CD14-positive monocyte (primary cell): Measurements from ENCODE around the gene CFAP206. TPM values are rescaled to one million over a fixed set of nuclear protein-coding genes. Genes with fewer than 3 reads are reported as not detected.

Experiments
- DNase-seq, 3 donors: peaks; one replicate each; pipeline ENCODE4 v3.0.0-alpha.2; 2011 to 2022
- H2AFZ ChIP-seq: 2 replicates; pipeline ENCODE4 v1.6.0; 2012; ENCODE audit warnings: mild to moderate bottlenecking, low read depth, low read length, inconsistent platforms; ENCODE audit not compliant: insufficient read depth, poor library complexity, severe bottlenecking
- H3K27ac ChIP-seq, 2 donors: 1 replicate in 1 of 2; 2 replicates in 1 of 2; pipeline ENCODE4 v1.5.1; 2012 to 2013; ENCODE audit warnings: low read length in 2 of 2, control low read depth in 1 of 2, inconsistent platforms in 1 of 2, low read depth in 1 of 2, mild to moderate bottlenecking in 1 of 2
- H3K27me3 ChIP-seq, 2 donors: one replicate each; pipeline versions ENCODE4 v1.6.0 to v1.6.1; 2011 to 2013; ENCODE audit warnings: low read length in 2 of 2; ENCODE audit not compliant: control insufficient read depth in 2 of 2, insufficient read depth in 2 of 2
- H3K36me3 ChIP-seq, 2 donors: replicated peaks in 1 of 2; 1 replicate in 1 of 2; 2 replicates in 1 of 2; pipeline versions ENCODE4 v1.5.1 to v1.6.1; 2012 to 2013; ENCODE audit warnings: low read length in 2 of 2, control low read depth in 1 of 2, inconsistent platforms in 1 of 2, mild to moderate bottlenecking in 1 of 2; ENCODE audit not compliant: insufficient read depth in 2 of 2, control insufficient read depth in 1 of 2
- H3K4me1 ChIP-seq, 2 donors: 1 replicate in 1 of 2; 2 replicates in 1 of 2; pipeline versions ENCODE4 v1.5.1 to v1.6.1; 2012 to 2013; ENCODE audit warnings: low read length in 2 of 2, control low read depth in 1 of 2, inconsistent platforms in 1 of 2, mild to moderate bottlenecking in 1 of 2, moderate library complexity in 1 of 2; ENCODE audit not compliant: insufficient read depth in 2 of 2, control insufficient read depth in 1 of 2
- H3K4me2 ChIP-seq: replicated peaks from 2 replicates; pipeline ENCODE3; 2012; ENCODE audit warnings: low read length, moderate library complexity, mild to moderate bottlenecking; ENCODE audit not compliant: poor library complexity, severe bottlenecking; ENCODE audit errors: extremely low read depth
- H3K4me3 ChIP-seq, 3 experiments: fragments of 200-600 bp in 1 of 3; sonication (generic) in 1 of 3; replicated peaks in 1 of 3; 1 replicate in 2 of 3; 2 replicates in 1 of 3; pipeline ENCODE4 v1.5.1; 2011 to 2013; ENCODE audit warnings: low read length in 3 of 3, mild to moderate bottlenecking in 3 of 3, control low read depth in 2 of 3, low read depth in 2 of 3, inconsistent platforms in 1 of 3, moderate library complexity in 1 of 3
- H3K79me2 ChIP-seq: 2 replicates; pipeline ENCODE4 v1.6.0; 2012; ENCODE audit warnings: mild to moderate bottlenecking, control low read depth, inconsistent platforms, low read length, moderate library complexity; ENCODE audit not compliant: insufficient read depth
- H3K9ac ChIP-seq: 2 replicates; pipeline ENCODE4 v1.6.0; 2017; ENCODE audit warnings: low read length, mild to moderate bottlenecking; ENCODE audit not compliant: insufficient read depth, poor library complexity, severe bottlenecking
- H3K9me3 ChIP-seq, 2 donors: replicated peaks in 1 of 2; 1 replicate in 1 of 2; 2 replicates in 1 of 2; pipeline versions ENCODE4 v1.5.1 to v1.6.1; 2012 to 2013; ENCODE audit warnings: low read length in 2 of 2, control low read depth in 1 of 2; ENCODE audit not compliant: control insufficient read depth in 1 of 2, insufficient read depth in 1 of 2
- H4K20me1 ChIP-seq: 2 replicates; pipeline ENCODE4 v1.6.0; 2012; ENCODE audit warnings: mild to moderate bottlenecking, low read length, control low read depth, moderate library complexity; ENCODE audit not compliant: insufficient read depth
- H3K27ac Mint-ChIP-seq, 7 donors: one replicate each; pipeline ENCODE4 v1.8.0; 2020; ENCODE audit warnings: mild to moderate bottlenecking in 7 of 7, mixed read lengths in 7 of 7, moderate library complexity in 6 of 7, inconsistent platforms in 2 of 7
- H3K27me3 Mint-ChIP-seq, 3 donors: one replicate each; pipeline ENCODE4 v1.8.0; 2021 to 2022; ENCODE audit warnings: low read depth in 3 of 3, mild to moderate bottlenecking in 3 of 3, mixed read lengths in 3 of 3, moderate library complexity in 3 of 3, inconsistent platforms in 1 of 3
- H3K36me3 Mint-ChIP-seq, 2 donors: one replicate each; pipeline ENCODE4 v1.8.0; 2020; ENCODE audit warnings: mixed read lengths in 2 of 2, inconsistent platforms in 1 of 2, mild to moderate bottlenecking in 1 of 2
- H3K4me1 Mint-ChIP-seq: one replicate; pipeline ENCODE4 v1.8.0; 2020; ENCODE audit warnings: mild to moderate bottlenecking, mixed read lengths
- H3K4me3 Mint-ChIP-seq, 2 donors: one replicate each; pipeline ENCODE4 v1.8.0; 2020; ENCODE audit warnings: mild to moderate bottlenecking in 2 of 2, mixed read lengths in 2 of 2, moderate library complexity in 1 of 2
- H3K9me3 Mint-ChIP-seq, 7 donors: one replicate each; pipeline ENCODE4 v1.8.0; 2020 to 2022; ENCODE audit warnings: mixed read lengths in 7 of 7, mild to moderate bottlenecking in 6 of 7, moderate library complexity in 6 of 7, inconsistent platforms in 2 of 7
- CTCF ChIP-seq: fragments of 200-600 bp; IDR thresholded peaks from one replicate; pipeline ENCODE4 v1.8.0; 2022; ENCODE audit warnings: antibody characterized with exemption, mild to moderate bottlenecking
- WGBS: methylation state at CpG from one replicate; pipeline ENCODE4 v1.1.5; 2013; ENCODE audit warnings: missing lambda C conversion rate; ENCODE audit not compliant: insufficient coverage; 5-methylcytosine and 5-hydroxymethylcytosine counted together
- intact Hi-C, 2 donors: fragments of 100-400 bp; cut with micrococcal nuclease; formaldehyde crosslinking; loops; one replicate each; pipeline versions ENCODE4 v1.15.0 to v1.15.1; 2023
- polyA plus RNA-seq, 3 donors: library from polyadenylated mRNA; depleted of rRNA in 1 of 3; unstranded in 2 of 3; stranded (reverse) in 1 of 3; fragments of 300-500 nt in 2 of 3; fragments of >200 nt in 1 of 3; fragmentation: Illumina TruSeq in 2 of 3; gene quantifications; 1 replicate in 2 of 3; 2 replicates in 1 of 3; pipeline ENCODE4 v1.2.3, GENCODE V29; 2012 to 2021

Gene CFAP206
- polyA plus RNA-seq, 3 donors = not detected

- Histone ChIP-seq H3K9ac (no peak overlapping the region), H3K9me3 (no peaks in the 10 kb centered on the region), H3K4me3 (no peak overlapping the region), H3K4me1 (peaks cover 8 to 10% of the 10 kb centered on the region in 2 donors), H3K27ac (no peak overlapping the region), H3K36me3 (no peaks in the 10 kb centered on the region), H3K4me2 (no peak overlapping the region), H3K79me2 (no peaks in the 10 kb centered on the region), H3K27me3 (peaks cover 0 to 2% of the 10 kb centered on the region in 2 donors), H2AFZ (no peak overlapping the region), H4K20me1 (no peaks in the 10 kb centered on the region)
- Mint-ChIP-seq H3K4me3 (no peak overlapping the region), H3K36me3 (no peaks in the 10 kb centered on the region), H3K4me1 (peaks cover 11% of the 10 kb centered on the region), H3K27me3 (peaks cover 3 to 8% (median 4%) of the 10 kb centered on the region in 3 donors), H3K27ac (no peak overlapping the region), H3K9me3 (peaks cover 0 to 2% (median 0%) of the 10 kb centered on the region in 7 donors)
- WGBS = 100% methylated on average over 1 of the region's 3 CpGs
- intact Hi-C loops = no loop called here
- DNase-seq = no peak
- TF ChIP-seq CTCF = no peak
Observed at GRCh38 chr6:87401832-87402231, 5.9 kb upstream of the CFAP206 start.

GRCh38 chr6:87407561-87407900 is 241 bp upstream of the CFAP206 start:
- Histone ChIP-seq H3K4me3 (peak overlapping the region; percentile 88 to 91 (median 89)), H3K4me2 (peak overlapping the region; percentile 85), H3K27ac (peak overlapping the region in 1 of 2 donors; percentile 15), H3K9me3 (no peaks in the 10 kb centered on the region), H3K36me3 (no peaks in the 10 kb centered on the region), H3K79me2 (no peaks in the 10 kb centered on the region), H3K9ac (peak overlapping the region; percentile 53), H2AFZ (peak overlapping the region; percentile 97), H3K27me3 (peaks cover 0 to 2% of the 10 kb centered on the region in 2 donors), H4K20me1 (no peaks in the 10 kb centered on the region), H3K4me1 (peaks cover 12 to 17% of the 10 kb centered on the region in 2 donors)
- peaks cover 2 to 13% (median 9%) of the 10 kb centered on the region in 3 donors for H3K27me3 Mint-ChIP-seq
- WGBS = 3% methylated on average over 6 of the region's 10 CpGs
- peak overlapping the region in 4 of 7 donors; percentile 19 to 40 (median 28) for H3K27ac Mint-ChIP-seq
- peaks cover 18% of the 10 kb centered on the region for H3K4me1 Mint-ChIP-seq
- intact Hi-C loops = loop anchor here in 1 of 2 donors (5.0 kb wide), 1 partner anchor 1730 kb away; no protein-coding TSS in a partner anchor
- H3K36me3 Mint-ChIP-seq = no peaks in the 10 kb centered on the region
- TF ChIP-seq CTCF = no peak
- H3K4me3 Mint-ChIP-seq = peak overlapping the region; percentile 85 to 91
- DNase-seq = peak in 2 of 3 donors; percentile 20 to 26
- H3K9me3 Mint-ChIP-seq = peaks cover 0 to 2% (median 0%) of the 10 kb centered on the region in 7 donors
